ENCODE data around the gene PLCB4.

PLCB4 gene

GRCh38 chr20:9323622-9324021 lies 254.7 kb downstream of the PLCB4 start:
- no peak for DNase-seq (ENCODE audit: low read depth)

- no peak for DNase-seq (ENCODE audit: low read depth)
Measured at GRCh38 chr20:9329355-9330101, 260.6 kb downstream of the PLCB4 start.

GRCh38 chr20:9330151-9330550 lies 261.3 kb downstream of the PLCB4 start:
- DNase-seq (ENCODE audit: low read depth): no peak

GRCh38 chr20:9331707-9332435 lies 263.0 kb downstream of the PLCB4 start:
- DNase-seq (ENCODE audit: low read depth): no peak

- no peak for DNase-seq (ENCODE audit: low read depth)
Measured at GRCh38 chr20:9332791-9333479, 264.0 kb downstream of the PLCB4 start.

GRCh38 chr20:9334866-9335265 lies 266.0 kb downstream of the PLCB4 start:
- DNase-seq (ENCODE audit: low read depth): no peak

GRCh38 chr20:9338101-9338500 lies 269.2 kb downstream of the PLCB4 start:
- no peak for DNase-seq (ENCODE audit: low read depth)

- DNase-seq (ENCODE audit: low read depth): no peak
Measured at GRCh38 chr20:9339708-9340107, 270.8 kb downstream of the PLCB4 start.

GRCh38 chr20:9342651-9343050 lies 273.8 kb downstream of the PLCB4 start:
- no peak for DNase-seq (ENCODE audit: low read depth)

GRCh38 chr20:9344083-9344920 lies 275.4 kb downstream of the PLCB4 start:
- peak; percentile 57 for DNase-seq (ENCODE audit: low read depth)

GRCh38 chr20:9348316-9348715 lies 279.4 kb downstream of the PLCB4 start:
- no peak for DNase-seq (ENCODE audit: low read depth)

GRCh38 chr20:9348747-9349146 lies 279.9 kb downstream of the PLCB4 start:
- DNase-seq (ENCODE audit: low read depth): no peak

- DNase-seq (ENCODE audit: low read depth): no peak
Measured at GRCh38 chr20:9349249-9349648, 280.4 kb downstream of the PLCB4 start.

GRCh38 chr20:9352739-9353138 lies 283.9 kb downstream of the PLCB4 start:
- no peak for DNase-seq (ENCODE audit: low read depth)

GRCh38 chr20:9353180-9353915 lies 284.5 kb downstream of the PLCB4 start:
- DNase-seq (ENCODE audit: low read depth): no peak

GRCh38 chr20:9353916-9354276 lies 285.0 kb downstream of the PLCB4 start:
- peak; percentile 31 for DNase-seq (ENCODE audit: low read depth)

- no peak for DNase-seq (ENCODE audit: low read depth)
Measured at GRCh38 chr20:9354579-9354978, 285.7 kb downstream of the PLCB4 start.

- DNase-seq (ENCODE audit: low read depth): no peak
Measured at GRCh38 chr20:9358001-9358400, 289.1 kb downstream of the PLCB4 start.

GRCh38 chr20:9359561-9360308 lies 290.8 kb downstream of the PLCB4 start:
- peak; percentile 65 for DNase-seq (ENCODE audit: low read depth)

- DNase-seq (ENCODE audit: low read depth): no peak
Measured at GRCh38 chr20:9360431-9360830, 291.5 kb downstream of the PLCB4 start.

GRCh38 chr20:9363673-9364072 lies 294.8 kb downstream of the PLCB4 start:
- no peak for DNase-seq (ENCODE audit: low read depth)

Data from GM04504 (cell line).